VCaP (cell line): ENCODE measurements around the gene OR10H3.

ENCODE experiments used
- H3K27ac ChIP-seq: fragments of 450-650 bp; 2 replicates; pipeline ENCODE4 v1.5.1; 2017
- CTCF ChIP-seq: fragments of 450-650 bp; conservative IDR thresholded peaks from 2 replicates; pipeline ENCODE4 v1.5.1; 2017; ENCODE audit warnings: mild to moderate bottlenecking, moderate library complexity

Gene OR10H3, protein sequence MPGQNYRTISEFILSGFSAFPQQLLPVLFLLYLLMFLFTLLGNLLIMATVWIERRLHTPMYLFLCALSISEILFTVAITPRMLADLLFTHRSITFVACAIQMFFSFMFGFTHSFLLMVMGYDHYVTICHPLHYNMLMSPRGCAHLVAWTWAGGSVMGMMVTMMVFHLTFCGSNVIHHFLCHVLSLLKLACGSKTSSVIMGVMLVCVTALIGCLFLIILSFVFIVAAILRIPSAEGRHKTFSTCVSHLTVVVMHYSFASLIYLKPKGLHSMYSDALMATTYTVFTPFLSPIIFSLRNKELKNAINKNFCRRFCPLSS

GRCh38 chr19:15737722-15738121 lies at the start of gene OR10H3:
TSS of gene OR10H3 (plus strand) at chr19:15737985. CDS start at chr19:15741393, 3,408 bp downstream.
- no peak within 1 kb of the TSS for H3K27ac ChIP-seq
- TF ChIP-seq CTCF = no peak

GRCh38 chr19:15696654-15697194 lies 41.1 kb upstream of the OR10H3 start:
- TF ChIP-seq CTCF = no peak
- no peak overlapping the region for H3K27ac ChIP-seq

- no peak for TF ChIP-seq CTCF
- peak overlapping the region; percentile 49 for H3K27ac ChIP-seq
These were observed 35.8 kb upstream of the OR10H3 start for GRCh38 chr19:15701757-15702533.

DNA sequence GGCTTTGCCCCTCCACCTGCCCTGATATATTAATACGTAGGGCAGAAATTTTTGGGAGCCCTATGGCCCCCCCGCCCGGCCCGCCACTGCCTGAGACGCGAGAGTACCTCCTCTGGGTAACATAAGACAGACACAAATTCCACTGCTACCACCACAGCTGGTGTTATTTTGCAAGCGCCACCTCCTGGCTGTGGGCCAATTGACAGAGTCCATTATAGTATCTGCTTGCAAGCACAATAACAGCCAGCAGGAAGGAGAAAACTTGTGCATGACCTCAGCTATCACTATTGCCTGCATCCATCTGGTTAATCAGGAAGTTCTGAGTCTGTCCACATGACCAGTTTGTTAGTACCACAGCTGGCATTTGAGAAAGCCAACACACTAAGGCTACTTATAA lies 35.3 kb upstream of the OR10H3 start:
- peak; percentile 20 for TF ChIP-seq CTCF
- H3K27ac ChIP-seq = peak overlapping the region; percentile 49

DNA sequence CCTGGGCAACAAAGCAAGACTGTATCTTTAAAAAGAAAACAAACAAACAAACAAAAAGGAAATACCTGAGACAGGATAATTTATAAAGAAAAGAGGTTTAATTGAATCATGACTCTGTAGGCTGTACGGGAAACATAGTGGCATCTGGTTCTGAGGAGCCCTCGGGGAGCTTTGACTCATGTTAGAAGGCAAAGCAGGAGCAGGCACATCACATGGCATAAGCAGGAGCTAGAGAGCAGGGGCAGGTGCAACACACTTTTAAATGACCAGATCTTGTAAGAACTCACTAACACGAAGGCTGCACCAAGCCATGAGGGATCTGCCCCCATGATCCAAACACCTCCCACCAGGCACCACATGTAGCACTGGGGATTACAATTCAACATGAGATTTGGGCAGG lies 23.1 kb upstream of the OR10H3 start:
- TF ChIP-seq CTCF = no peak
- H3K27ac ChIP-seq = no peak overlapping the region

- no peak for TF ChIP-seq CTCF
- H3K27ac ChIP-seq = no peak overlapping the region
These were observed 22.1 kb upstream of the OR10H3 start for GRCh38 chr19:15715642-15716041.

GRCh38 chr19:15717809-15718208 lies 20.0 kb upstream of the OR10H3 start:
- no peak for TF ChIP-seq CTCF
- H3K27ac ChIP-seq = no peak overlapping the region
